ENCODE results near the gene GLYATL2.

GLYATL2 gene

GRCh38 chr11:58796333-58796732 is 48.2 kb downstream of the GLYATL2 start:
- DNase-seq (ENCODE audit: low read depth), result no peak

DNA sequence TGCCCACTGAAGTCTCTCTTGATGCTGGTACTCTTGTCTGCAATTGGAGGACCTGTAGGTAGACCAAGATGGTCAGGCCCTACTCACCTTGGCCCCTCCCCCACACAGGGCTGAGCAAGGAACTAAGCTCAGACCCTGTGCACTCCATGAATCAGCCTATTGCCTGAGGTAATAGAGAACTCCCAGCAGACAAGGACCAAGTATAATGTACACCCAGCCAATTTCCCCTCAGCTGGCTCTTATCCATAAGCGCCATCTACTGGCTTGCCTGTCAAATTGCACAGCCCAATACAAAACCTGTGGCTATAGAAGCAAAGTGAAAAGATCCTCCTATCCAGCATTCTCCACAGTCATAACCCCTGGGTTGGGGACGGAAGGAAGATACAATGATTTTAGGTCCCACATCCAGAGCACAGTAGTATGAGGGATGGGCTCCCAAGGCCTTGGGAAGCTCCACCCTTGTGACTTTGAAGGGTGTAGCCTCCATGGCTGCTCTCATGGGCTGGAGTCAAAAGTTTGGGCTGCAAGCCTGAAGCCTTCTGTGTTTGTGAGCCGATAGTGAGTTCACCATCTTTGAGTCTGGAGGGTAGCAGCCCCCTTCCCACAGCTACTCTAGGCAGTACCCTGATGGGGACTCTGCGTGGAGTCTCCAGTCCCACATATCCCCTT is 56.0 kb downstream of the GLYATL2 start:
- DNase-seq (ENCODE audit: low read depth), result no peak

DNA sequence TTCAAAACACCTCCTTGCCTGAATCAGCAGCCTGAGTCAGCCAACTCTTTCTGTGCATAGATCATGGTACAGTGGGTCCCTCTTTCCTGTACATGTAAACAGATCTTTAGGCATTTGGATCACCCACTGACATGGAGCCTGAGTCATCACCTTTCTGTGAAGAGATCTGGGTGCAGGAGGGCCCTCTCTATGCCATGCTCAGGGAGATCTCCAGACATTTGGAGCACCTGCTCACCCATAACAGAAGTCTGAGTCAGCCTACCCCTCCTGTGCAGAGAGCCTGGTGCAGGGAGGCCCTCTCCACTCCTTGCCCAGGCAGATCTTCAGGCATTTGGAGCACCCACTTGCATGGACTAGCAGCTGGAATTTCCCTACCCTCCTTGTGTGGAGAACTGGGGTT is 56.6 kb downstream of the GLYATL2 start:
- DNase-seq (ENCODE audit: low read depth), result no peak

- DNase-seq (ENCODE audit: low read depth), result no peak
Measured at GRCh38 chr11:58786693-58787092, 57.8 kb downstream of the GLYATL2 start.

DNA sequence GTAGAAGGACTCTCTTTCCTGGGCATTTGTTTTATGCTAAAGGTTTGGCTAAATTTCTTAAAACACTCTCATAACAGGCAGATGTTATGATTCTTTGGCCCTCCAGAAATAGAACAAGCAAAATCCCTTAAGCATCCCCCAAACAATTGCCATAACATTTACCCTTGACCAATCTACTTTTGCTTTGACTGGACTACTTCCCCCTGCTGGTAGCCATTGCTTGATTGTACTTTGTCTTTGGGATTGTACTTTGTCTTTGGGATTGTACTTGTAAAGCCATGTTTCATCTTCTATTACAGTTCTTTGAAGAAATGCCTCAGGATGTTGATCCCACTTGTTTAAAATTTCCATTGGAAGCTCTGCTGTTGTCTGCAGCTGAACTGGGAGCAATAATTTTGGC is 59.5 kb downstream of the GLYATL2 start:
- DNase-seq (ENCODE audit: low read depth), result no peak

Data from stimulated activated CD8-positive, alpha-beta memory T cell treated with anti-CD3 and anti-CD28 coated beads, Interleukin-12 subunit alpha, Interleukin-12 subunit beta, amount 100 ng/mL, for 1 hour (primary cell).